Measurements from ENCODE around the gene OPCML.

The OPCML gene

DNA sequence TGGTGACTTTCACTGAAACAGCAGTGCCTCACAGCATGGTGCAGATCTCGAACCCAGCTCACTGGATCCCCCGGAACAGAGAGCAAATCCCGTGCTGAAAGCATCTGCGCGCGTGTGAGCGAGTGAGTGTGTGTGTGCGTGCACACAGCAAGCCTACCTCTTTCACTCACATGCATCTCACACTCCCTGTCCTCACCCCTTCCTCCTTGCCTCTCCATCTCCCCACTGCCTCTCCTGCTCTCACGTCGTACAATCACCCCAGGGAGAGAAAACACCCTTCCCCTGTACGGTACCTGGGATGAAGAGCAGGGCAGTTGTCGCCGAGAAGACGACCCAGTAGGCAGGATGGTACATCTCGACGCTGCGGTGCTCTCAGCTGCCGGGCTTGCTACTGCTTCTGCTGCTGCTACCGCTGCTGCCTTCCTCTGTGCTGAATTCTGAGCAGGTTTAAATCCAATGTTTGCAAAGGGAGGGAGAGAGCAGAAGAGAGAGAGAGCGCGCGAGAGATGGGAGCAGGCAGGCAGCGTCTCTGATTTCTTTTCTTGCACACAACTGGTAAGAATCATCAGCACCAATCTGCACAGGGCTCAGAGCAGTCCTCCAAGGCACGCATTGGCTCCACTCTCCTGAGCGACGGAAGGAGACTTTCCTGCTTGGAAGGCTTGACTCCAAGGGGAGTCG, at the start of gene OPCML:
Gene OPCML, minus strand, starts transcription at position 531 of the 681 bp plus-strand sequence.
- FAIRE-seq = no peak

GRCh38 chr11:133581091-133581490, 48.8 kb upstream of the OPCML start:
- FAIRE-seq = no peak

GRCh38 chr11:133579165-133580031, 47.1 kb upstream of the OPCML start:
- no peak for FAIRE-seq

- FAIRE-seq = no peak
Measured at GRCh38 chr11:133577403-133577802, 45.1 kb upstream of the OPCML start.

DNA sequence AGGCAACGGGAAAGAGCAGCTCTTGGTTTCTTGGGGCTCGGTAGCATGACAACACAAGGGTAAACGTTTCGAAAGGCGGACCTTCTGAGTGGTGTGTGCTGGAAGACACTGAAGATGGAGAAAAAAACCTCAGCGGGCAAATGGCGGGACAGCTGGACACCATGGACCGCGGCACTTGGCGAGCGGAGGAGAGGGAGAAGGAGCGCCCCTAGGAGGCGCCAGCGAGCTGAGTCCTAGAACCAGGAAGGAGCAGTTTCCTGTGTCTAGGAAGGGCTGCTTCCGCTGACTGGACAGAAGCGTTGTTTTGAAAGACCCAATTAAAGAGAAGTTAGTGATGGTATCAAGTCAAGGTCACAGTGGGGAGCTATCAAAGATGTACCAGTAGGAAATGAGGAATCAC, 44.0 kb upstream of the OPCML start:
- no peak for FAIRE-seq

DNA sequence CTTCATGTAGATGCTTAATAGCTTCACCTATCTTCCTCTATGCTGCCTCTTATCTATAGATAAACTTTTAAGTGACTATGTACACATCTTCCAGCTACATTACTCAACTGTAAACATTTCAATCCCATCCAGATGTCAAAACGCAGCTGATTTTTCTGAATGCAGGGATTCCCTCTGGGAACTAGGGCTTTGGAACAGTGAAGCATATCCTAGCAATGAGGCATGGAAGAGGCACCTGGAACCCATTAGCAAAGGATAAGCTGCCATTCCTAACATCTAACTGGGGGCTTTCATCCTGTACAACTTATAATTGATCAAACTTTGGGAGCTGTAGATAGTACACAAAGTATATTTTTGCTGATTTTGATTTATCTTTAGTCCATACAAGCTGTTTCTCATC, 40.8 kb upstream of the OPCML start:
- FAIRE-seq = no peak

GRCh38 chr11:133570376-133570775, 38.1 kb upstream of the OPCML start:
- no peak for FAIRE-seq

- FAIRE-seq = no peak
Measured at GRCh38 chr11:133563505-133564025, 31.3 kb upstream of the OPCML start.

DNA sequence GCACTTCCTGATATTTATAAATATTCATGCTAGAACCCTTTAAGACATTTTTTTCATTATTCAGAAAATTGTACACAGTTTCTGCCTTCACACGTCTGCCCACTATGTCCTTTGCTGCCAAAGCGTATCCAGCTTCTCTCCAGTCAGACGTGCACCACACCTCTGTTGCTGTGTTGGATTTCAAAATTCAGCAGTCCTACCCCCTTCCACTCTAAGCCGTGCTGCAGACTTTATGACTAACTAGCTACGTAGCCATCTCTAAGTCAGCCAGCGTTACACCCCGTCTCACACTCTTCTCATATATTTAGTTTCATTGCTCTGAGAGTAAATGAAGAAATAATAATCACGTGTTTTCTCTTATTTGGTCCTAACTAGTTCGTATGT, 28.2 kb upstream of the OPCML start:
- FAIRE-seq = no peak

DNA sequence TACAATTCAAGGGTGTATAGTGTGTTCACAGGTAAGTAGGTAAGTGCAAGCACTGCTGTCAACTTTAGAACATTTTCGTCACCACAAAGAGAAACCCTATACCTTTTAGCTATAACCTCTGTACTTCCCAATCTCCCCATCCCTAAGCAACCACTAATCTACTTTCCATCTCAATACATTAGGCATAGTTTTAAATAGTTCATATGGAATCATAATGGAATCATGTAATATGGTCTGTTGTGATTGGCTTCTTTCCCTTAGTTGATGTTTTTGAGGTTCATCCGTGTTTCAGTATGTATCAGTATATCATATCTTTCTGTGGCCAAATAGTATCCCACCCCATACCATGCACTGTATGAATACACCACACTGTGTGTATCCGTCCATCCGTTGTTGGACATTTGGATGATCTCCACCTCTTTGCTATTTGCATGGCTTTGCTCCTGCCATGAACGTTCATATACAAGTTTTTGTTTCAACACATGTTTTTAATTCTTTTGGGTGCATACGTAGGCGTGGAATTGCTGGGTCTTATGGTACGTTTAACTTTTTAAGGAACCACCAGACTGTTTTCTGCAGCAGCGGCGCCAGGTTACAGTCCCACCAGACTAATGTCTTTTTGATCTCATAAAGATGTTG, 27.7 kb upstream of the OPCML start:
- no peak for FAIRE-seq

DNA sequence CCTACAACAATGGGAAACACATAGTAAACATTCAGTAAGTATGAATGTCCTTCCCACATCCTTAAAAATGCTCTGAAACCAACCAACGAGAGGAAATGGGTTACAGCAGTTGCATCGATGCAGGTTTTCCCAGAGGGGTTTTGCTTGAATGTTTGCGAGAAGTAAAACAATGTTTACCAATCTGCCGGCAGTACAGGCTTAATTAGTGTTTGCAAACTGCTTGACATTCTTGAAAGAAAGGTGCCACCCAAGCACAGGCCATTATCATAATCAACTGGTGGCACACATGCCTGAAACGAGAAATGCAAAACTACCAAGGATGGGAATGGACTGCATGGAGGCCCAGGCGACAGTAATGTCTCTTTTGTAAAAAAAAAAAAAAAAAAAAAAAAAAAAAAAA, 27.1 kb upstream of the OPCML start:
- no peak for FAIRE-seq

- FAIRE-seq = no peak
Measured at GRCh38 chr11:133555034-133555433, 22.7 kb upstream of the OPCML start.

GRCh38 chr11:133553885-133554740, 21.8 kb upstream of the OPCML start:
- no peak for FAIRE-seq

GRCh38 chr11:133552938-133553337, 20.6 kb upstream of the OPCML start:
- no peak for FAIRE-seq

- FAIRE-seq = no peak
Measured at GRCh38 chr11:133551064-133551463, 18.8 kb upstream of the OPCML start.

GRCh38 chr11:133549826-133550225, 17.5 kb upstream of the OPCML start:
- no peak for FAIRE-seq

DNA sequence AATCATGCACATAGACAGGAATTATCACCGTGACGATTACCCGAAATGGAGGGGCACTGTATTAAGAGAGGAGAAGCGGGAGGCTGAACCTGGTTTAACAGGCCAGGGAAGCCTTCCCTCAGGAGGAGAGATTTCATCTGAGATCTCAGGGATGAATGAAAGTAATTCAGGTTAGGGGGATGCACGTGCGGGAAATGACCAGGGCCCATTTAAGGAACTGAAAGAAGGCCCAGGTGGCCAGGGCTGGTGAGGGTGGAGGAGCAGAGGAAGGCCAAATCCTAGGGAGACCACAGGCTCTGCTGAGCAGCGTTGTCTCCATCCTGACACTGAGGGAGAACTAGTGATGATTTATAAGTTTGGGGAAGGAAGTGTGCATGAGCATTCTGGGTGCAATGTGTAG, 16.3 kb upstream of the OPCML start:
- FAIRE-seq = no peak

DNA sequence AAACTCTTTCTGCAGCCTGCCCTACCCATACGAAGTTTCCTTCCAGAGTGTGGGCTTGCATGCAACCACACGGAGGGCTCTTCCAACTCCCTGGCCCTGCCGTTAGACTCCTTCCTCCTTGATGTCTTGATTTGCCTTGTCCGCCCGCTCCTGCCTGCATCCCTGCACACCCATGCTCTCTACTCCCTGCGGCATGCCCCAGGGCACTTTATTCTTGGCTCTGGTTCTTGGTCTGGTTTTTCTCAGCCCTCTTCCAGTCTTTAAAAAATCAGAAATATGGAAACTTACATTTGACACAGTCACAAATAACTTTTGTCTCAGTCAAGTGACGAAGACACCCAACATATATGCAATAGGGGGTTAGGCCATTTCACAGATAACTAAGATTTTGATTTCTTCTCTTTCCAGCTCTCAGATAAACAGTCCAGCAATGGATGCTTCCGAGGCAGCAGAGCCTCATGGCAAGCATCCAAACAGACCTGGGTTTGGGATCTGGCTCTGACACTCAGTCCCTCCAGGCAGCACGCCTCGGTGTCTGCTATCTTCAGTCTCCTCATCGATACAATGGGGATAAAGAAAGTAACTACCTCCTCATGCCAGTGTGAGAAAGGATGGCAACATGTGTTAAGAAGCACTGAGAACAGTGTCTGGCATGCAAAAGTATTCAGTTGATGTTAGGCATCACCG, 15.7 kb upstream of the OPCML start:
- no peak for FAIRE-seq

GRCh38 chr11:133545199-133545803, 13.0 kb upstream of the OPCML start:
- no peak for FAIRE-seq

DNA sequence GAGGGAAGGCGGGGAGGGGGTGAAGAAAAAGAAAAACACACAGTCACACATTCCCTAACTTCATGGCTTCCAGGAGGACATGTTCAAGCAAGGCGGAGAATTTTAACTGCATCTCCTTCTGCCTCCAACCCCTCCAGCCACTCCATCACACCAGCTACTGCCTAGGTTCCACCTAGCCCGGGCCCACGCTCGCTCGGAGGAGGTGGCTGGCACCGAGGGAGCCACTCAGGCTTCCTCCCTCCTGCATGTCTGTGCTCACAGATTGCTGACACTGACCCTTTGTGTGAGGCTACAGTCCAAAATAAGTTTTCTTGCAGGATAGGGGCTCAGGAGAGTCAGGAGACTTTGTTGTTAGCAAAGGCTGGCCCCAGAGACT, 9.4 kb upstream of the OPCML start:
- no peak for FAIRE-seq

GRCh38 chr11:133541021-133541719, 8.9 kb upstream of the OPCML start:
- FAIRE-seq = no peak
